GM13976 (cell line): ENCODE data around the gene PNPO.
"Not testable (repeated sequence)": the region's sequence is repeated elsewhere in the genome, so short reads cannot be mapped to it uniquely, and the experiment has no call there.

Experiments used
- DNase-seq: peaks from one replicate; pipeline ENCODE4 v3.0.0; 2012; ENCODE audit warnings: low spot score
- in situ Hi-C: fragments of 300-500 bp; cut with MboI; formaldehyde crosslinking; loops from one replicate; pipeline ENCODE4 v1.12.0; 2022; ENCODE audit warnings: low sequenced_read_pairs, mixed read lengths, inconsistent platforms; ENCODE audit not compliant: unreplicated experiment
- TF ChIP-seq, protein P1 (sequence below): IDR thresholded peaks from 2 replicates; pipeline ENCODE4 v1.5.1; 2012; ENCODE audit warnings: borderline replicate concordance, mild to moderate bottlenecking; ENCODE audit not compliant: insufficient read depth; ENCODE audit errors: extremely low read depth, missing control alignments, control extremely low read depth

The PNPO gene

GRCh38 chr17:47928415-47928814 lies 13.0 kb upstream of the PNPO start:
- TF ChIP-seq, protein P1, sequence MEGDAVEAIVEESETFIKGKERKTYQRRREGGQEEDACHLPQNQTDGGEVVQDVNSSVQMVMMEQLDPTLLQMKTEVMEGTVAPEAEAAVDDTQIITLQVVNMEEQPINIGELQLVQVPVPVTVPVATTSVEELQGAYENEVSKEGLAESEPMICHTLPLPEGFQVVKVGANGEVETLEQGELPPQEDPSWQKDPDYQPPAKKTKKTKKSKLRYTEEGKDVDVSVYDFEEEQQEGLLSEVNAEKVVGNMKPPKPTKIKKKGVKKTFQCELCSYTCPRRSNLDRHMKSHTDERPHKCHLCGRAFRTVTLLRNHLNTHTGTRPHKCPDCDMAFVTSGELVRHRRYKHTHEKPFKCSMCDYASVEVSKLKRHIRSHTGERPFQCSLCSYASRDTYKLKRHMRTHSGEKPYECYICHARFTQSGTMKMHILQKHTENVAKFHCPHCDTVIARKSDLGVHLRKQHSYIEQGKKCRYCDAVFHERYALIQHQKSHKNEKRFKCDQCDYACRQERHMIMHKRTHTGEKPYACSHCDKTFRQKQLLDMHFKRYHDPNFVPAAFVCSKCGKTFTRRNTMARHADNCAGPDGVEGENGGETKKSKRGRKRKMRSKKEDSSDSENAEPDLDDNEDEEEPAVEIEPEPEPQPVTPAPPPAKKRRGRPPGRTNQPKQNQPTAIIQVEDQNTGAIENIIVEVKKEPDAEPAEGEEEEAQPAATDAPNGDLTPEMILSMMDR, result no peak
- no peak for DNase-seq
- in situ Hi-C loops, result no loop called here

GRCh38 chr17:47929218-47930000 lies 12.0 kb upstream of the PNPO start:
- TF ChIP-seq, protein P1, result no peak
- no peak for DNase-seq
- in situ Hi-C loops, result no loop called here

DNA sequence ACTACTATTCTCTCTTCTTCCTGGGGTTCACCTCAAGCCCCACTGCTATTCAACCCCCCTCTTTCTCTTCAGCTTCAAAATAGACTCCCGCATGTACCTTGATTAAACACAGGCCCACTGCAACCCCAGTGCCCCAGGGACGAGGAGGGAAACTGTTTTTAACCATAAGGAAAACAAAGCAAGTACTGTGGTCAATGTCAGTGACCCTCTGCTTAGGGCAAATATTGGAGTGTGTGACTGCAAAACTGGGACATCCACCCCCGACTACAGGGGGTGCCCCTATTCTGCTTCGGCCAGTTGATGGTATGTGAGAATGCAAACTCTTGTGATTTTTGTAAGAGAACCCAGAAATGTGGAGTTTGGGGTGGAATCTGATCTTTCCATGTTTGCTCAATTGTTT lies 9.5 kb upstream of the PNPO start:
- DNase-seq, result no peak
- TF ChIP-seq, protein P1, result no peak
- in situ Hi-C loops, result no loop called here

DNA sequence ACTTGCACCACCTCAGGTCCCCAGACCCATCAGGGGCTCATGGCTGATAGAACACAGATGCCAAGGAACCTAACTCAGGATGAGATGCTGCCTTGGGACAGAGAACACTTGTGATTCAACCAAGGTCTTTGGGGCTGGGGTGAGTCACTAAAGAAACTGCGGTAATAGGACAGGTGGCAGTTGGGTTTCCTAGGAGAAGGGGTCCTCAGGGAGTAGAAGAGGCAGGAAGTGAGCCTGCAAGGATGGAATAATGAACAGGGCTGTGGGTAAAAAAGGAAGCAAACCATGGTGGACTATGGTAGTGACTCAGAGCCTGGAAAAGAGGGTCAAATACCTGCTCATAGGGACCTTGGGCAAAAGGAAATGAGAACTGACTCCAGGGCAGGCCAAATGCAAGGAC lies 6.5 kb upstream of the PNPO start:
- TF ChIP-seq, protein P1, result no peak
- in situ Hi-C loops, result no loop called here
- DNase-seq, result no peak

DNA sequence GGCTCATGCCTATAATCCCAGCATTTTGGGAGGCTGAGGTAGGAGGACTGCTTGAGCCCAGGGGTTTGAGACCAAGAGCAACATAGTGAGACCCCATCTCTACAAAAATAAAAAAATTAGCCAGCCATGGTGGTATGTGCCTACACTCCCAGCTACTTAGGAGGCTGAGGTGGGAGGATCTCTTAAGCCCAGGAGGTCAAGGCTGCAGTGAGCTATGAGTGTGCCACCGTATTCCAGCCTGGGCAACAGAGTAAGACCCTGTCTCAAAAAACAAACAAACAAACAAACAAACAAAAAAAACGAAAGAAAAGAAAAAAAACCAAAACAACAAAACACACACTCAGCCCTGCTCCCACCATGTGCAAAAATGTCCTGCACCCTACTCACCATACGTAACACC lies 5.9 kb upstream of the PNPO start:
- DNase-seq, in situ Hi-C loops: not testable (repeated sequence)

- TF ChIP-seq, protein P1, result no peak
- in situ Hi-C loops, result no loop called here
- DNase-seq, result no peak
Observed at GRCh38 chr17:47935961-47936360, 5.4 kb upstream of the PNPO start.

DNA sequence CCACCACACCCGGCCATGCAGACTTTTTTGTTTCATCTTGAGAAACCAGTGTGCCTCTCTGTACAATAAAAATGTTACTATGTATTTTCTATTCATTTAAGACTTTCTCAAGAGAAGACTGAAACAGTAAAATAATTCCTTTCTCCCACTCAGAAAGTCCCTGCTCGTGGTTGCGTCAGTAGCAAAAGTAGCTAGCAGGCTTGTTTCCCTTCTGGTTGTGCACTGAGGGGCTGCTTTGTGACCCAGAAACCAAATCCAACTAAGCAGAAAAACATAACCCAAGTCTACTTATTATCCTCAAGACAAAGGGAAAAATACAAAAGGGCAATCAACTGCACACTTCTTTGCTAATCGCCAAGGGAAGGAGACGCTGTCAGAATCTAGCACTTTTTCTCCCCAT lies 3.4 kb upstream of the PNPO start:
- in situ Hi-C loops, result no loop called here
- peak; percentile 53 for DNase-seq
- TF ChIP-seq, protein P1, result no peak
